GM23338 (cell line): ENCODE measurements around the gene DLG2. TPM values are rescaled to one million over a fixed set of nuclear protein-coding genes. Genes with fewer than 3 reads are reported as not detected.

Source experiments
- ATAC-seq: fragments of 200-7000 bp; cut with Tn5 transposase; 3 replicates; pipeline ENCODE4 v1.9.1; 2020
- DNase-seq: peaks from one replicate; pipeline ENCODE4 v3.0.0-alpha.2; 2015; ENCODE audit warnings: low spot score
- H2AFZ ChIP-seq: fragments of 200-600 bp; sonication (generic); 2 replicates; pipeline ENCODE4 v1.8.0; 2016; ENCODE audit warnings: antibody characterized with exemption, mild to moderate bottlenecking, moderate library complexity
- H3F3A ChIP-seq: fragments of 200-600 bp; sonication (generic); replicated peaks from 2 replicates; pipeline ENCODE4 v1.8.0; 2017; ENCODE audit warnings: antibody characterized with exemption, mixed run types, low read depth
- H3K27ac ChIP-seq: fragments of 200-600 bp; sonication (generic); 2 replicates; pipeline ENCODE4 v1.6.1; 2016; ENCODE audit warnings: low read depth
- H3K27me3 ChIP-seq: fragments of 200-600 bp; sonication (generic); 2 replicates; pipeline ENCODE4 v1.8.0; 2016; ENCODE audit warnings: mild to moderate bottlenecking, mixed run types, moderate library complexity; ENCODE audit not compliant: insufficient read depth
- H3K36me3 ChIP-seq: fragments of 200-600 bp; sonication (generic); 2 replicates; pipeline ENCODE4 v1.8.0; 2016; ENCODE audit warnings: mild to moderate bottlenecking; ENCODE audit not compliant: insufficient read depth
- H3K4me1 ChIP-seq: fragments of 200-600 bp; sonication (generic); 2 replicates; pipeline ENCODE4 v1.8.0; 2016; ENCODE audit warnings: mild to moderate bottlenecking, moderate library complexity; ENCODE audit not compliant: insufficient read depth
- H3K4me2 ChIP-seq: fragments of 200-600 bp; sonication (generic); 2 replicates; pipeline ENCODE4 v1.7.1; 2017; ENCODE audit warnings: mixed run types
- H3K4me3 ChIP-seq: fragments of 200-600 bp; sonication (generic); 2 replicates; pipeline ENCODE4 v1.6.1; 2016; ENCODE audit warnings: mixed run types
- H3K79me2 ChIP-seq: fragments of 200-600 bp; sonication (generic); replicated peaks from 2 replicates; pipeline ENCODE4 v1.8.0; 2017; ENCODE audit warnings: mild to moderate bottlenecking; ENCODE audit not compliant: insufficient read depth
- H3K9me2 ChIP-seq: fragments of 200-600 bp; sonication (generic); 2 replicates; pipeline ENCODE4 v1.8.0; 2017; ENCODE audit not compliant: insufficient read depth
- H4K20me1 ChIP-seq: fragments of 200-600 bp; sonication (generic); replicated peaks from 2 replicates; pipeline ENCODE4 v1.8.0; 2017; ENCODE audit warnings: mild to moderate bottlenecking; ENCODE audit not compliant: insufficient read depth
- H3K27ac Mint-ChIP-seq: 2 replicates; pipeline ENCODE4 v1.8.0; 2020; ENCODE audit warnings: inconsistent platforms, mild to moderate bottlenecking, moderate library complexity, mixed read lengths
- H3K27me3 Mint-ChIP-seq: 3 replicates; pipeline ENCODE4 v1.8.0; 2022; ENCODE audit warnings: low read depth, mild to moderate bottlenecking, moderate library complexity, mixed read lengths, inconsistent platforms; ENCODE audit not compliant: insufficient read depth, poor library complexity
- H3K36me3 Mint-ChIP-seq: 3 replicates; pipeline ENCODE4 v1.8.0; 2021; ENCODE audit warnings: low read depth, mild to moderate bottlenecking, inconsistent platforms, moderate library complexity, mixed read lengths
- H3K4me1 Mint-ChIP-seq: 3 replicates; pipeline ENCODE4 v1.8.0; 2020; ENCODE audit warnings: mild to moderate bottlenecking, inconsistent platforms, mixed read lengths
- H3K4me3 Mint-ChIP-seq: 3 replicates; pipeline ENCODE4 v1.8.0; 2021; ENCODE audit warnings: moderate library complexity, mild to moderate bottlenecking, inconsistent platforms, mixed read lengths
- H3K9me3 Mint-ChIP-seq: 3 replicates; pipeline ENCODE4 v1.8.0; 2020; ENCODE audit warnings: moderate library complexity, mild to moderate bottlenecking, inconsistent platforms, mixed read lengths
- CREB1 ChIP-seq: fragments of 250-450 bp; sonication (Bioruptor Pico); IDR thresholded peaks from 2 replicates; pipeline ENCODE4 v1.5.0; 2020; ENCODE audit warnings: low read depth, mild to moderate bottlenecking, moderate library complexity
- ETS1 ChIP-seq: IDR thresholded peaks from 2 replicates; pipeline ENCODE4 v1.6.1; 2016; ENCODE audit warnings: antibody characterized with exemption
- EZH2phosphoT487 ChIP-seq: fragments of 200-600 bp; sonication (generic); IDR thresholded peaks from one replicate; pipeline ENCODE4 v1.8.1; 2018; ENCODE audit warnings: antibody characterized with exemption; ENCODE audit not compliant: unreplicated experiment
- JUNB ChIP-seq: IDR thresholded peaks from one replicate; pipeline ENCODE4 v1.6.1; 2016; ENCODE audit warnings: antibody characterized with exemption; ENCODE audit not compliant: unreplicated experiment
- NANOG ChIP-seq: IDR thresholded peaks from 2 replicates; pipeline ENCODE4 v1.6.1; 2016; ENCODE audit warnings: antibody characterized with exemption, borderline replicate concordance
- POLR2AphosphoS5 ChIP-seq: IDR thresholded peaks from 2 replicates; pipeline ENCODE4 v1.6.1; 2016; ENCODE audit warnings: antibody characterized with exemption, low read depth
- REST ChIP-seq: IDR thresholded peaks from one replicate; pipeline ENCODE4 v1.6.1; 2018; ENCODE audit warnings: antibody characterized with exemption; ENCODE audit not compliant: unreplicated experiment
- STAT1 ChIP-seq: IDR thresholded peaks from one replicate; pipeline ENCODE4 v1.6.1; 2016; ENCODE audit warnings: antibody characterized with exemption; ENCODE audit not compliant: unreplicated experiment
- ZNF114 ChIP-seq: fragments of 250-450 bp; sonication (Bioruptor Pico); IDR thresholded peaks from 2 replicates; pipeline ENCODE4 v1.5.0; 2020; ENCODE audit warnings: mild to moderate bottlenecking, moderate library complexity
- polyA plus RNA-seq: library from polyadenylated mRNA; unstranded; fragments of >200 nt; fragmentation: Nextera tagmentation; extraction: Ambion mirVana; gene quantifications from 2 replicates; pipeline ENCODE4 v1.2.1, GENCODE V29; 2016
- total RNA-seq: library from RNA; depleted of rRNA; stranded (reverse); fragments of >200 nt; shearing (Covaris generic); gene quantifications from 2 replicates; pipeline ENCODE4 v1.2.3, GENCODE V29; 2014

DLG2 gene
- total and polyA plus RNA-seq, 2 experiments from 2014 or later = 19.8 to 21.5 TPM

- 0 out of 2 replicates have a peak overlapping the region, but pooled peaks have one; percentile 69 for H3K4me2 ChIP-seq
Observed at GRCh38 chr11:85665733-85666132, 38.6 kb upstream of the DLG2 start.

GRCh38 chr11:85664615-85665481, 37.7 kb upstream of the DLG2 start, which contains the start of gene CREBZF:
TSS of gene CREBZF (minus strand) at chr11:85665129. CDS start at chr11:85664875, 254 bp downstream.
- ATAC-seq = peak; percentile 92
- Mint-ChIP-seq H3K27ac (peak within 1 kb of the TSS; percentile 99), H3K27me3 (peaks cover 14% of the 10 kb centered on the region), H3K36me3 (peaks cover 40% of the 10 kb centered on the region), H3K4me3 (peak within 1 kb of the TSS; percentile 100), H3K4me1 (peaks cover 24% of the 10 kb centered on the region), H3K9me3 (no peaks in the 10 kb centered on the region)
- no peaks in the 10 kb centered on the region for H3K27me3 ChIP-seq
- peak within 1 kb of the TSS; percentile 14; the same call in 1 of the 2 replicates for H2AFZ ChIP-seq
- peaks cover 49% of the 10 kb centered on the region for H3K79me2 ChIP-seq
- H3F3A ChIP-seq = no peaks in the 10 kb centered on the region
- peak within 1 kb of the TSS; percentile 74 for H3K4me3 ChIP-seq
- H3K27ac ChIP-seq = peak within 1 kb of the TSS; percentile 92
- H3K36me3 ChIP-seq = peaks cover 12% of the 10 kb centered on the region; the same call in 1 of the 2 replicates
- DNase-seq = peak; percentile 97
- H3K4me1 ChIP-seq = 0 out of 2 replicates have a peak, but pooled peaks cover 3% of the 10 kb centered on the region
- TF ChIP-seq REST (no peak), EZH2phosphoT487 (no peak), JUNB (no peak), POLR2AphosphoS5 (peak; percentile 95), CREB1 (CRISPR knock-in tag) (peak; percentile 80), ETS1 (no peak; the same call in 1 of the 2 replicates), STAT1 (no peak)
- peaks cover 26% of the 10 kb centered on the region for H4K20me1 ChIP-seq
- H3K9me2 ChIP-seq = no peaks in the 10 kb centered on the region
- H3K4me2 ChIP-seq = peak within 1 kb of the TSS; percentile 91

More at GRCh38 chr11:85665733-85666132, 38.6 kb upstream of the DLG2 start:
- H3K4me3 ChIP-seq = no peak overlapping the region
- no peaks in the 10 kb centered on the region for H3K27me3 ChIP-seq
- H3K9me3 Mint-ChIP-seq = 0 out of 3 replicates have a peak, but pooled peaks cover 4% of the 10 kb centered on the region
- peak overlapping the region; percentile 92; the same call in 1 of the 2 replicates for H3K27ac ChIP-seq
- no peak for TF ChIP-seq NANOG
- no peak for TF ChIP-seq POLR2AphosphoS5
- no peak for TF ChIP-seq ZNF114 (CRISPR knock-in tag)
- peaks cover 16% of the 10 kb centered on the region for H3K27me3 Mint-ChIP-seq
- DNase-seq = no peak
- H3K4me1 ChIP-seq = 0 out of 2 replicates have a peak, but pooled peaks cover 3% of the 10 kb centered on the region
- peaks cover 40% of the 10 kb centered on the region for H3K79me2 ChIP-seq
- peak overlapping the region; percentile 89 for H3K27ac Mint-ChIP-seq
- H3K4me1 Mint-ChIP-seq = peaks cover 17% of the 10 kb centered on the region
- no peak for ATAC-seq
- peak overlapping the region; percentile 14; the same call in 1 of the 2 replicates for H2AFZ ChIP-seq
- H3K36me3 ChIP-seq = peaks cover 7% of the 10 kb centered on the region; the same call in 1 of the 2 replicates
- H3K9me2 ChIP-seq = no peaks in the 10 kb centered on the region
- H3K4me3 Mint-ChIP-seq = no peak overlapping the region; the same call in 2 of the 3 replicates
- H3K36me3 Mint-ChIP-seq = peaks cover 31% of the 10 kb centered on the region
- peaks cover 26% of the 10 kb centered on the region for H4K20me1 ChIP-seq
- H3F3A ChIP-seq = no peaks in the 10 kb centered on the region
